ENCODE data around the gene CCDC12.

Gene CCDC12

DNA sequence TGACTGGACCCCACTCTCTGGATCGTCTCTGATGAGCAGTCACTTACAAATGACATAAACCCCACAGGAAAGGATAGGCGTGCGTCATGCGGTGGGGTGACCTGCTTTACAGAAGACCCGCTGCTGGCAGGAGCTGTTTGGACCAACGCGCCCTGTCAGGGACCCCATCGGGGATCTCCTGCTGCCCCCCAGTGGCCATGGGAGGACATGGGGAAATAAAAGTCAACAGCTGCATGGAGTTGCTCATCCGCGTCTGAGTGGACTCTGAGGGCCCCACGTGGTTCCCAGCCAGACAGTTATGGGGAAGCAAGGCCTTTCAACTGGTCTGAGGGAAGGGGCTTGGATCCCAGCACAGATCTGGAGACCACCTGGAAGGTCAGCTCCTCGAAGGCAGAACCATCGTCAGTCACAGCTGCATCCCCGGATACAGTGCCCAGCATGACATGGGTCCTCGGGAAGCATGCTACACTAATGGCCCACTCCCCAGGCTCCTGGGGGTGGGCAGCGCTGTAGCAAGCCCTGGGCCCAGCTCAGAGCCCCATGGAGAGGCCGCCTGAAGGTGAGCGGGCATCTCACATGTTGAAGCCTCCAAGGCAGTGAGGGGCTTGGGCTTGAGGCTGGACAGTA, 66.9 kb downstream of the CCDC12 start:
- peak; percentile 89 for ATAC-seq
- TF ChIP-seq ZNF8 (CRISPR knock-in tag; IDR thresholded peaks at IDR 0.05) (no peak), CSDC2 (CRISPR knock-in tag; IDR thresholded peaks at IDR 0.05) (no peak), ZNF70 (CRISPR knock-in tag; IDR thresholded peaks at IDR 0.05) (no peak), SNAI2 (CRISPR knock-in tag; IDR thresholded peaks at IDR 0.05) (no peak), OSR1 (CRISPR knock-in tag; IDR thresholded peaks at IDR 0.05) (no peak), RARB (CRISPR knock-in tag; IDR thresholded peaks at IDR 0.05) (no peak), ZFP30 (CRISPR knock-in tag; IDR thresholded peaks at IDR 0.05) (no peak), BACH2 (CRISPR knock-in tag; IDR thresholded peaks at IDR 0.05; ENCODE audit: borderline replicate concordance) (no peak), ISL1 (CRISPR knock-in tag; IDR thresholded peaks at IDR 0.05) (no peak), TOX (CRISPR knock-in tag; IDR thresholded peaks at IDR 0.05; ENCODE audit: borderline replicate concordance) (no peak)
- TF ChIP-seq, protein P1, sequence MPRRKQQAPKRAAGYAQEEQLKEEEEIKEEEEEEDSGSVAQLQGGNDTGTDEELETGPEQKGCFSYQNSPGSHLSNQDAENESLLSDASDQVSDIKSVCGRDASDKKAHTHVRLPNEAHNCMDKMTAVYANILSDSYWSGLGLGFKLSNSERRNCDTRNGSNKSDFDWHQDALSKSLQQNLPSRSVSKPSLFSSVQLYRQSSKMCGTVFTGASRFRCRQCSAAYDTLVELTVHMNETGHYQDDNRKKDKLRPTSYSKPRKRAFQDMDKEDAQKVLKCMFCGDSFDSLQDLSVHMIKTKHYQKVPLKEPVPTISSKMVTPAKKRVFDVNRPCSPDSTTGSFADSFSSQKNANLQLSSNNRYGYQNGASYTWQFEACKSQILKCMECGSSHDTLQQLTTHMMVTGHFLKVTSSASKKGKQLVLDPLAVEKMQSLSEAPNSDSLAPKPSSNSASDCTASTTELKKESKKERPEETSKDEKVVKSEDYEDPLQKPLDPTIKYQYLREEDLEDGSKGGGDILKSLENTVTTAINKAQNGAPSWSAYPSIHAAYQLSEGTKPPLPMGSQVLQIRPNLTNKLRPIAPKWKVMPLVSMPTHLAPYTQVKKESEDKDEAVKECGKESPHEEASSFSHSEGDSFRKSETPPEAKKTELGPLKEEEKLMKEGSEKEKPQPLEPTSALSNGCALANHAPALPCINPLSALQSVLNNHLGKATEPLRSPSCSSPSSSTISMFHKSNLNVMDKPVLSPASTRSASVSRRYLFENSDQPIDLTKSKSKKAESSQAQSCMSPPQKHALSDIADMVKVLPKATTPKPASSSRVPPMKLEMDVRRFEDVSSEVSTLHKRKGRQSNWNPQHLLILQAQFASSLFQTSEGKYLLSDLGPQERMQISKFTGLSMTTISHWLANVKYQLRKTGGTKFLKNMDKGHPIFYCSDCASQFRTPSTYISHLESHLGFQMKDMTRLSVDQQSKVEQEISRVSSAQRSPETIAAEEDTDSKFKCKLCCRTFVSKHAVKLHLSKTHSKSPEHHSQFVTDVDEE (CRISPR knock-in tag; IDR thresholded peaks at IDR 0.05) = no peak
- TF ChIP-seq, protein P2, sequence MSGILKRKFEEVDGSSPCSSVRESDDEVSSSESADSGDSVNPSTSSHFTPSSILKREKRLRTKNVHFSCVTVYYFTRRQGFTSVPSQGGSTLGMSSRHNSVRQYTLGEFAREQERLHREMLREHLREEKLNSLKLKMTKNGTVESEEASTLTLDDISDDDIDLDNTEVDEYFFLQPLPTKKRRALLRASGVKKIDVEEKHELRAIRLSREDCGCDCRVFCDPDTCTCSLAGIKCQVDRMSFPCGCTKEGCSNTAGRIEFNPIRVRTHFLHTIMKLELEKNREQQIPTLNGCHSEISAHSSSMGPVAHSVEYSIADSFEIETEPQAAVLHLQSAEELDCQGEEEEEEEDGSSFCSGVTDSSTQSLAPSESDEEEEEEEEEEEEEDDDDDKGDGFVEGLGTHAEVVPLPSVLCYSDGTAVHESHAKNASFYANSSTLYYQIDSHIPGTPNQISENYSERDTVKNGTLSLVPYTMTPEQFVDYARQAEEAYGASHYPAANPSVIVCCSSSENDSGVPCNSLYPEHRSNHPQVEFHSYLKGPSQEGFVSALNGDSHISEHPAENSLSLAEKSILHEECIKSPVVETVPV (CRISPR knock-in tag; IDR thresholded peaks at IDR 0.05) = no peak
- TF ChIP-seq, protein P3, sequence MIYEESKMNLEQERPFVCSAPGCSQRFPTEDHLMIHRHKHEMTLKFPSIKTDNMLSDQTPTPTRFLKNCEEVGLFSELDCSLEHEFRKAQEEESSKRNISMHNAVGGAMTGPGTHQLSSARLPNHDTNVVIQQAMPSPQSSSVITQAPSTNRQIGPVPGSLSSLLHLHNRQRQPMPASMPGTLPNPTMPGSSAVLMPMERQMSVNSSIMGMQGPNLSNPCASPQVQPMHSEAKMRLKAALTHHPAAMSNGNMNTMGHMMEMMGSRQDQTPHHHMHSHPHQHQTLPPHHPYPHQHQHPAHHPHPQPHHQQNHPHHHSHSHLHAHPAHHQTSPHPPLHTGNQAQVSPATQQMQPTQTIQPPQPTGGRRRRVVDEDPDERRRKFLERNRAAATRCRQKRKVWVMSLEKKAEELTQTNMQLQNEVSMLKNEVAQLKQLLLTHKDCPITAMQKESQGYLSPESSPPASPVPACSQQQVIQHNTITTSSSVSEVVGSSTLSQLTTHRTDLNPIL (CRISPR knock-in tag; IDR thresholded peaks at IDR 0.05; ENCODE audit: low read depth) = no peak

DNA sequence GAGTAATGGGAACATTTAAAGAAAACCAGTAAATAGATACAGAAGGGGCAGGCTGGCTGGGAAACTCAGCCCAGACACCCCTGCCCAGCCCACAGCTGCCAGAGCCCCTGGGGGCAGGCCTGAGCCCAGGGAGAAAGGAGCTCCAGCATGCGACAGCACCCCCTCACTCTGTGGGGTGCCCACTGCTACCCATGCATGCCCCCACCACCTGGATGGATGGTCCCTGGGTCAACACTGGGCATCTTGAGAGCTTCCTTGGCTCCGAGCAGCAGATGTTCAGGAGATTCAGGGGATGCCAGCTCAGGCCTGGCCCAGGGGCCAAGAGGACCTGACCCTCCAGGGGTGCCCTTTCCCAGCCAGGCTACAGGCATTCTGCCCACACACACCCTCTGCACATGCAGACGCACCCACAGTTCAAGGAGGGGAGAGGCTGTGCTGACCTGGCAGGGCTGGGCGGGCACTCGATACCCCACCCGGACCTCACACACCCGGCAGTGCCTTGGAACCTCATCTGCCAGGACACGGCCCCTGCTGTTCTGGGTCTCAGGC, 67.5 kb downstream of the CCDC12 start:
- ATAC-seq = peak; percentile 26
- TF ChIP-seq TOX (CRISPR knock-in tag; IDR thresholded peaks at IDR 0.05; ENCODE audit: borderline replicate concordance) (no peak), ZNF70 (CRISPR knock-in tag; IDR thresholded peaks at IDR 0.05) (no peak), BACH2 (CRISPR knock-in tag; IDR thresholded peaks at IDR 0.05; ENCODE audit: borderline replicate concordance) (no peak), SNAI2 (CRISPR knock-in tag; IDR thresholded peaks at IDR 0.05) (no peak), TCF4 (CRISPR knock-in tag; IDR thresholded peaks at IDR 0.05; ENCODE audit: borderline replicate concordance) (no peak), PPARA (CRISPR knock-in tag; IDR thresholded peaks at IDR 0.05; ENCODE audit: borderline replicate concordance) (no peak), ARNTL (CRISPR knock-in tag; IDR thresholded peaks at IDR 0.05; ENCODE audit: borderline replicate concordance, low read depth) (no peak), ZNF8 (CRISPR knock-in tag; IDR thresholded peaks at IDR 0.05) (no peak), ESRRG (CRISPR knock-in tag; IDR thresholded peaks at IDR 0.05) (no peak), ZC3H10 (CRISPR knock-in tag; IDR thresholded peaks at IDR 0.05) (no peak), OSR1 (CRISPR knock-in tag; IDR thresholded peaks at IDR 0.05) (no peak), ZFP30 (CRISPR knock-in tag; IDR thresholded peaks at IDR 0.05) (no peak), CSDC2 (CRISPR knock-in tag; IDR thresholded peaks at IDR 0.05) (no peak), RARB (CRISPR knock-in tag; IDR thresholded peaks at IDR 0.05) (no peak), ZFP3 (CRISPR knock-in tag; IDR thresholded peaks at IDR 0.05) (no peak)
- TF ChIP-seq, protein P4, sequence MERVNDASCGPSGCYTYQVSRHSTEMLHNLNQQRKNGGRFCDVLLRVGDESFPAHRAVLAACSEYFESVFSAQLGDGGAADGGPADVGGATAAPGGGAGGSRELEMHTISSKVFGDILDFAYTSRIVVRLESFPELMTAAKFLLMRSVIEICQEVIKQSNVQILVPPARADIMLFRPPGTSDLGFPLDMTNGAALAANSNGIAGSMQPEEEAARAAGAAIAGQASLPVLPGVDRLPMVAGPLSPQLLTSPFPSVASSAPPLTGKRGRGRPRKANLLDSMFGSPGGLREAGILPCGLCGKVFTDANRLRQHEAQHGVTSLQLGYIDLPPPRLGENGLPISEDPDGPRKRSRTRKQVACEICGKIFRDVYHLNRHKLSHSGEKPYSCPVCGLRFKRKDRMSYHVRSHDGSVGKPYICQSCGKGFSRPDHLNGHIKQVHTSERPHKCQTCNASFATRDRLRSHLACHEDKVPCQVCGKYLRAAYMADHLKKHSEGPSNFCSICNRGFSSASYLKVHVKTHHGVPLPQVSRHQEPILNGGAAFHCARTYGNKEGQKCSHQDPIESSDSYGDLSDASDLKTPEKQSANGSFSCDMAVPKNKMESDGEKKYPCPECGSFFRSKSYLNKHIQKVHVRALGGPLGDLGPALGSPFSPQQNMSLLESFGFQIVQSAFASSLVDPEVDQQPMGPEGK (CRISPR knock-in tag; IDR thresholded peaks at IDR 0.05; ENCODE audit: borderline replicate concordance) = no peak
- TF ChIP-seq, protein P1 (CRISPR knock-in tag; IDR thresholded peaks at IDR 0.05) = no peak
- TF ChIP-seq, protein P2 (CRISPR knock-in tag; IDR thresholded peaks at IDR 0.05) = no peak

Measured in SK-N-SH treated with all-trans-retinoic acid at 6 μM for 48 hours (cell line).